ENCODE data around the gene SLC33A1. TPM values are rescaled to one million over a fixed set of nuclear protein-coding genes. Genes with fewer than 3 reads are reported as not detected.
A peak's percentile ranks its signal among the peaks of the same experiment; 100 is the strongest.
"Not testable (repeated sequence)": the region's sequence is repeated elsewhere in the genome, so short reads cannot be mapped to it uniquely, and the experiment has no call there.

Gene SLC33A1
- total RNA-seq: 30.0 TPM
- long read RNA-seq, full-length matches to known transcripts: 22 of 38 reads
- long read RNA-seq, partial matches to known transcripts: 3 of 38 reads
- long read RNA-seq, other reads (novel, unspliced or antisense): 13 of 38 reads

DNA sequence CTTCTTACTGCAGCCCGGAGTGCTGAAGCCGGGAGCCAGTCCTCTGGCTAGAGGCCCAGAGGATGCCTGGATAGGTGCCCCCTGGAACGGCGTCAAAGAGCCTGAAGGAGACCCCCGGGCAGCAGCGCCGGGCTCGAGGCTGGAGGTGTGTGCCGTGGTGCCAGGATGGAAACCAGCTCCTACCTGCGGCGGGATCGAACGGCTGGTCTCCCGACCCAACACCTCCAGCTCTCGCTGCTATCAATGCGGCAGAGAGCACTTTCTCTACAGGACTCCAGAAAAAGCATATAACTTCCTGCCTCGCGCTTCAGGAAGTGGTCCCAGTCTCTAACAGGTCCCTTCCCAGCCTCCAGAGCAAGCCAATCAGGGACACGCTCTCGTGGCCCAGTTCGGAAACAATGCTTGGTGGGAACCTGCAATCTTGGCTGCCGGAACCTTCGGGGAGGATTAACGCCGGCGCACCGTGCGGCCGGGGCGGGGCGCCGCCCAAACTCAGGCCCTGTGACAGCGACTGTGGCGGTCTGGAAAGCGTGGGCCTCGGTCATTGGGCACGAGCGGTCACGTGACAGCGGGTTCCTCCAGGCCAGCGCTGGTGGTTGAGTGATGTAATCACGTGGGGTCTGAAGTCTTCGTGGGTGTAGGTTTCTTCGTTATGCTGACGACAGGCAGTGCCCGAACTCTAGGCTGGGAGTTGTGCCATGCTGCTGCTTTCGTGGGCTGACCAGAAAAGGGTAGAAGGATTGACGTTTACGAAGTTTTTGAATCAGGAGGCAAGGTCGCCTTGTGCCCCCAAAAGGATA lies at the start of gene SLC33A1:
SLC33A1 (minus strand) TSS at position 287 of the 800 bp plus-strand sequence. CDS start 430 bp downstream, outside the sequence.
- DNase-seq (ENCODE audit: low spot score): peak; percentile 100

DNA sequence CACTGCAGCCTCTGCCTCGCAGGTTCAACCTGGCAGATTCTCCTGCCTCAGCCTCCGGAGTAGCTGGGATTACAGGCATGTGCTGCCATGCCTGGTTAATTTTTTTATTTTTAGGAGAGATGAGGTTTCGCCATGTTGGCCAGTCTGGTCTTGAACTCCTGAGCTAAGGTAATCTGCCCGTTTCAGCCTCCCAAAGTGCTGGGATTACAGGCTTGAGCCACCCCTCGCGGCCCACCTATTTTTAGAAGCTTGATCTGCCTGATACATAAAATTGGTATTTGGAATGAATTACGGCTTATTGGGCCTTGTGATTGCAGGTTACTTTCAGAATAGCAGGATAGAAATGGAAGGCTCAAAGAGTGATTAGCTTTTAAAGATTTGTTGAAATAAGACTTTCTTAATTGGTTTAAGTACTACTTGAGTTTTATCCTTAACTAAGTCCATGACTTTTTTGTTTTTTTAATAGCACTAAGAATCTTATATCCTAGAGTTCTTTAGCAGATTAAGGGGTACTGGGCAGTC lies 41.2 kb upstream of the SLC33A1 start:
- DNase-seq (ENCODE audit: low spot score): peak; percentile 73

DNA sequence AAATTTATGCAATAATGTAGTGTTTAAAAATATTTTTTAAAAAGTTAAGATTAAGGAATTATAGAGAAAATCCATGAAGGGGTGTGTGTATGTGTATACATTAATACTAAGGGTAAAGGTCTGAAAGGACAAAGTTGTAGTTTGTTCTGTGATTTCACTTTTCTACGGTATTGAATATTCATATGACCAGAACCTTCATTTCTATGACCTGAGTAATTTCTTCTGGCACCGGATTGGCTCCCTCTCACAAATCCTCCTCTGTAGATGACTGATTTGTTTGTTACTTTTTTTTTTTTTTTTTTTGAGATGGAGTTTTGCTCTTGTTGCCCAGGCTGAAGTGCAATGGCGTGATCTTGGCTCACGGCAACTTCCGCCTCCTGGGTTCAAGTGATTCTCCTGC lies 37.1 kb upstream of the SLC33A1 start:
- DNase-seq (ENCODE audit: low spot score): no peak

DNA sequence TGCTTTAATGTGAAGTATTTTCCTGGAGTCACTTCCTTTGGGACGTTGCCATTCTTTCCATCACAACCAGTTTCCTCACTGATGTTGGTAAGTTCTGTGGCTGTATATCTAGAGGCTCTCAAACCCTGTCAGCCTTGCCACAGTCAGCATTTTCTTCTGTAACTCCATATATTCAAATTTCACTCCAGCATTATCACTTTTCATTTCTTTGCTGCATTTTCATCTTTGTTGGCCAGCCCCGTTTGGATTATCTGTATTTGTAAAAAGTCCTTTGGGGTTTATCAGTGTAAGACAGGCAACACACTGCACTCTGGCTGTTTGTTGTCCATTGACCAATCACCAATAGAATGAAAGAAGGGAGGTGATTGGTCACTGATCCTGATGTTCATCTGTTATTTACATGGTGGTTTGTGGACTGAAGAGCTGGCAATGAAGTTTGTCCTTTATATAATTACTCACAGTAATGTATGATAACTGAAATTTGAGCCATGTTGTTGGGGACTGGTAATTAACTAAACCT lies 36.5 kb upstream of the SLC33A1 start:
- DNase-seq (ENCODE audit: low spot score): no peak

DNA sequence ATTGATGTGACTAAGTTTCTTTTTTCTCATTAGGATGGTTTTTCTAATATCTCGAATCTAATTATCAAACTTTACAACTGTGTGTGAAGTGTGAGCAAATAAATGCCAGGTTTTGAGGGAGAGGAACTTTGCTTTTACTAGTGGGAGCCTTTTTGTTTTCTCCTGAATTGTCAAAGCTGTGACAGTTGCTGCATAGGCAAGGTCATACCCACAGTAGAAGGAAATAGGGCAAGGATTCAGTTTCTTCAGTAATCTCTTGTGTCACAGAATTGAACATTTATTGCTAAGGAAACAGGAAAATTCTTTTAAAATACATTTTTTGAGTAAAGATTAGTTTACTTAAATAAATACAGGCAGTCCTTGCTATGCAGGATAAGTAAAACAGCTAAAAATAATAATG lies 35.7 kb upstream of the SLC33A1 start:
- DNase-seq (ENCODE audit: low spot score): no peak

DNA sequence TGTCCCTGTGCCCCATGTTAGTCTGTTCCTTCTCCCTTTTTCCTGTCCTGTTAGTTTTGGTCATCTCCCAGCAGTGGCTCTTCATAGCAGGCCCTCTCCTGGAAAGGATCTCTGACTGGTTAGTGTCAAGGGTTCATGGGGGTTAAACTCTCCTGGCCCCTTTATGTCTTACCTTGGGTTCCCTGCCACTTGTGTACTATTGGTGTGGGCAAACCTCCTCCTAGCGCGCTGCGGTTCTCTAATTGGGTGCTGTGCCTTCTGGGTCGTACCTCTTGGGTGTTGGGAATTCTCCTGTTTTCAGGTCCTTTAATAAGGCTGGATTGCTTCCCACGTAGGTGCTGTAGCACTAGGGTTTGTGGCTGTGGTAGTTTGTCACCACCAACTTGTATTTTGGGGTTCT lies 35.0 kb upstream of the SLC33A1 start:
- no peak for DNase-seq (ENCODE audit: low spot score)

DNA sequence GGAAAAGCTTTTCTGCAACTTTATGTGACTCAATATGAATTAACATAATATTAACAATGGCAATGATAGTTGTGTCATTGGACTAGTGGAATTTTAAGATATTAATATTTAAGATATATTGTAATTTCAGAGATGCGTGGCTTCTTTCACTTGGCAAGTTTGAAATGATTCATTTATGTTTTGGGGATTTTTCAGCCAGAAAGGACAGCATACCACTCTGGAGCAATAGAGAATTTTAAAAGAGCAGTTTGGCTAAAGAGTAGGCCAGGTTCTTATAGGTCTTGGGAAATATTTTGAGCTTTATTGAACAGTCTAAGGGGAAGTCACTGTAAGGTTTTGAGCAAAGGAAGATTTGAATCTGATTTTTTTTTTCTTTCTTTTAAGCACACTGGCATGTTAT lies 32.7 kb upstream of the SLC33A1 start:
- no peak for DNase-seq (ENCODE audit: low spot score)

DNA sequence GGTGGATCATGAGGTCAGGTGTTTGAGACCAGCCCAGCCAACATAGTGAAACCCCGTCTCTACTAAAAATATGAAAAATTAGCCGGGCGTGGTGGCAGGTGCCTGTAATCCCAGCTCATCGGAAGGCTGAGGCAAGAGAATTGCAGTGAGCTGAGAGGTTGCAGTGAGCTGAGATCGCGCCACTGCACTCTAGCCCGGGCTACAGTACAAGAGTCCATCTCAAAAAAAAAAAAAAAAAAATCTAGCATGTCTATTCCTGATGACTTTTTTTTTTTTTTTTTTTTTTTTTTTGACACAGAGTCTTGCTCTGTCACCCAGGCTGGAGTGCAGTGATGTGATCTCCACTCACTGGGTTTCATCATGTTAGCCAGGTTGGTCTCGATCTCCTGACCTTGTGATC lies 32.1 kb upstream of the SLC33A1 start:
- not testable (repeated sequence) for DNase-seq (ENCODE audit: low spot score)

DNA sequence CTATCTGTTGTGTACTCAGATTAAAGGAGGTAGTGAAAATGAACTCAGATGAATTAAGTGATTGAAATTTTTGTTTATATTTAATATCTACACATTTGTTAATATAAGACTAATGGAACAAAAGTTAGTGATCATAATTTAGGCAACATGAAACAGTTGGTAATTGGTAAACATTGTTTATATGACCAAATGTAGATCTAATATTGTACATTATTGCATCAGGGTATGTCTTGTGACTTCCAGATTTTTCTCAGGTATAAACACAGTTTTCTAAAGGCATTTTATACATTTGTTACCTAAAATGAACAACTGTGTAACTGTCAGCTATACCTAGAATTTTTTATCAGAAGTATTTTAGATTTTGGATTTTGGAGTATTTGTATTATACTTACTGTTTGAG lies 31.1 kb upstream of the SLC33A1 start:
- DNase-seq (ENCODE audit: low spot score): no peak

DNA sequence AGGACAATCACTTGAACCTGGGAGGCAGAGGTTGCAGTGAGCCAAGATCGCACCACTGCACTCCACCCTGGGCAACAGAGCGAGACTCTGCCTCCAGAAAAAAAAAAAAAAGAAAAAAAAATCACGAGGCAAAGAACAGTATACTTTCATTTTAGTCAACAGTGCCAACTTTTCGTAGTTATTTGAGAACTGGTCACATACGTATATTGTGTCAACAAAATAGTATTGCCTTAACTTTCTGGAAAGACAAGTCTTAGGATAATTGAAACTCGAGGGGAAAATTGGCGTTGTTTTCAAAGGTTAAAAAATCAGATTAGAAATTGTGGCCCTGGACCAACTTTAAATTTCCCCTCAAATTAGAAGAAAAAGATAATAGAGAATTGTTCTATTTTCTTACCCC lies 30.1 kb upstream of the SLC33A1 start:
- DNase-seq (ENCODE audit: low spot score): no peak

DNA sequence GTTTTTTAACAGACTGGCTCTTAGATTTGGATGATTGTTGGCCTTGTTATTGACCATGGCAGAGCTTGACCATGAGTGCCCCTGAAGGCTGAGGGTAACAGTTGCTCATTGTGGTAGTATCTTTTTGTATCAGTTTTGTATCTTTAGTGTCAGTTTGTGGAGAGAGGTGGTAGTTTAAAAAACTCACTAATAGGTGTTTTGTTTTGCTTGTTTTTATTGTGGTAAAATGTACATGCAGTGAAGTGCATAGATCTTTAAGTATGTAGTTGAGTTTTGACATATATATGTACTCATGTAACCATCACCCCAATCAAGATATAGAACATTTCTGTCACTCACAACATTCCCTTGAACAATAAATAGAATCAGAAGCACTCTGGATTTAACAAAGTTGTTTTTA lies 26.1 kb upstream of the SLC33A1 start:
- no peak for DNase-seq (ENCODE audit: low spot score)

DNA sequence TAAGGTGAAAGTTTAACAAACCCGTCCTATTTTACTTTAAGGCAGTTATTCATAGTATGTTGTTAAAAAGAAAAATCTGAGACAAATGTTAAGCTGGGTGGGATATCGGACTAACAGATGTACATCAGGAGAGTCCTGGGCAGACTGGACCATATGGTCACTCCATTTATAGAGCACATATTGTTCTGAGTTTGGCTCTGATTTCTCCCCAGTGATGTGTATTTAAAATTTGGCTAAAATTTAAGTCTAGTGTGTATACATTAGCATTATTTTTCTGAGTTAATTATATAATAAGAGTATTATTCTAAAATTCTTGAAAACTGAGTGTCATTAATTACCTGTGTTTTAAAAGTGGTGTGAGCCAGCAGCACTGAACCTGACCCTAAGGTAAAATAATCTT lies 22.3 kb upstream of the SLC33A1 start:
- DNase-seq (ENCODE audit: low spot score): no peak

DNA sequence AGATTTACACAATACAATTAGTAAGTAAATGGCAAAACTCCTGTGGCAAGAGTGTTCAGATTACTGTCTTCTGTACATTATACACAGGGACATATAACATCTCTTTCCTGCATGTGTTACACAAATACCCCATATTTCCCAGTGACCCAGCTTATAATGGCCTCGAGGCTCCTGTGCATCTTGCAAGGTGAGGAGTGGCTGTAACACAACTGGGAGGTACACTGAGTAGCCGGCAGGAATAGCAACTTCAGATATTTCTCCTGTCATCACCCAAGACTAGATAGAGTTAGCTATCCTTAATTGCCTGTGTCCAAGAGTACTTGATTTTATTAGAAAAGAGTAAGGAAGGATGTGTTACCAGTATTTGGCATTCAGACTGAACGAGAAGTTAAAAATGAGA lies 21.8 kb upstream of the SLC33A1 start:
- DNase-seq (ENCODE audit: low spot score): no peak

DNA sequence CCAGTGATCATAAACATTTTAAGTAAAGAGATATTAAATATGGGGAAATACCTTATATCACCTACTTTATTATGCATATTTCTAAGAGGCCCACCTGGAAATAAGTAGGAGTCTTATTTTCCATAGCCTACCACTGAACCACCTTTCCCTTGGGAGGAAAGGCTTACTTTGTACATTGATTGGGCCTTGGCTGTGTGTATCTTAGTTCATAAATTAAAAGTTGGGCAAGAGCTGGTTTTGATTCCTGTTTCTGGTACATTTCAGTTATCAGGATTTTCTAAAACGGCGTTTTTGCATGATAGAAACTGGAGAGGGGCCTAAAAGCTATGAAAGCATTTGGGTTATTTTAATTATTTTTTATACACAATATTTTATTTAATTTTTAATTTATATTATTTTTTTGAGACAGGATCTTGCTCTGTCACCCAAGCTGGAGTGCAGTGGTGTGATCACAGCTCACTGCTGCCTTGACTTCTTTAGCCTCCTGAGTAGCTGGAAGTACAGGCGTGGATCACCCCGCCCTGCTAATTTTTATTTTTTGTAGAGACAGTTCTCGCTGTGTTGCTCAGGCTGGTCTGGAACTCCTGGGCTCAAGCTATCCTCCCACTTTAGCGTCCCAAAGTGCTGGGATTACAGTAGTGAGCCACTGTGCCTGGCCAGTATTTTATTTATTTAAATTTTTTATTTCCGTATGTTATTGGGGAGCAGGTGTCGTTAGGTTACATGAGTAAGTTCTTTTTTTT lies 18.8 kb upstream of the SLC33A1 start:
- no peak for DNase-seq (ENCODE audit: low spot score)

DNA sequence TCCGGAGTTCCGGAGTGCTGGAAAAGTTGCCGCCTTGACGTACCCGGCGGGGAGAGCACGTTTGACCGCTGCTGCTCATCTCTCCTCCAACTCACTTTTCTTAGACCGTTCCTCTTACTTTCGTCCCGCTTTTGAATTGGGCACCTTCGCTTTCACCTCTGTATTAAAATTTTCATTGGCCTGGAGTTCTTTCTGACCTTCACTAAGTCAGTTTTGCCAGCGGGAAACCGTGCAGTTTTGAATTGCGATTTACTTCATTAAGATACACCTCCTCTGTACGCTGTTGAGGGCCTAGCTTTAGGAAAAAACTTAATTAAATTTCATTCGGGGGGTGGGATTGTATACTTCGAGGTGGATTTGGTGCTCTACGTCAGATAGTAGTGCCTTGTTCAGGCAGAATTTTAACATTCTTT lies 17.5 kb upstream of the SLC33A1 start:
- DNase-seq (ENCODE audit: low spot score): no peak

DNA sequence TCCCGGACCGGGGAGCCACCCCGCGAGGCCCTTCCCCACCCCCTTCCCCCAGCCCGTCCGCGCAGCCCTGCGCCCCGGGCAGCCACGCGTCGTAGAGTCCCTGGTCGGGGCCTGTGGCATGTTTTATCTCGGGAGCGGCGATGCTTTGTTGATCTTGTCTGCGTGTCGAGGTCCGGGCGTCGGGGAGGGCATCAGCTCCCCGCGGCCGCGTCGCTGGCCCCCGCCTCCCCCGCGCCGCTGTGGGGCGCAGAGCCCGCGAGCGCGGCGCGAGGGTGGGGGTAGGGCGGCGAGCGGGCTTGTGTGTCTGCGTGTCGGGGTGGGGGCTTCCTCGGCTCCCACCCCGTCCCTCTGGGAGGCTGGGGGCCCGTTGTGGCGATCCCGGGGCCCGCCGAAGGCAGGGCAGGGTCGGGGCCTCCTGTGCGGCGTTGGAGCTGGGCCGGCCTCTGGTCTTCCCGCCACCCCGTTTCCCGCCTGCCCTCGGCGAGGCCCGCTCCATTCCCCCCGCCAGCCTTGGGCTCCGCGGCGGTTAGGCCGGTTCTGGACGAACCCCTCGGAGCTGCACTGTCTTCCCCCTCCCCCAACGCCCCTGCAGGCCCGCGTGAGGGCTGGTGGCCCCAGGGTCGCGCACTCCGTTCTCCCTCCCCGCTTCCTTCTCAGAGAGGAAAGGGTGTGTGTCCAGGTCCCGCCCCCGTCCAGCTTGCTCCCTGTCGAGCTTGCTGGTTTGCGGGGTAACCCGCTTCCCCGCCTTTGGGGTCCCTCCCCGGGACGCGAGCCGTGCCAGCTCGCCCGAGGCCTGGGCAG lies 16.9 kb upstream of the SLC33A1 start:
- no peak for DNase-seq (ENCODE audit: low spot score)

DNA sequence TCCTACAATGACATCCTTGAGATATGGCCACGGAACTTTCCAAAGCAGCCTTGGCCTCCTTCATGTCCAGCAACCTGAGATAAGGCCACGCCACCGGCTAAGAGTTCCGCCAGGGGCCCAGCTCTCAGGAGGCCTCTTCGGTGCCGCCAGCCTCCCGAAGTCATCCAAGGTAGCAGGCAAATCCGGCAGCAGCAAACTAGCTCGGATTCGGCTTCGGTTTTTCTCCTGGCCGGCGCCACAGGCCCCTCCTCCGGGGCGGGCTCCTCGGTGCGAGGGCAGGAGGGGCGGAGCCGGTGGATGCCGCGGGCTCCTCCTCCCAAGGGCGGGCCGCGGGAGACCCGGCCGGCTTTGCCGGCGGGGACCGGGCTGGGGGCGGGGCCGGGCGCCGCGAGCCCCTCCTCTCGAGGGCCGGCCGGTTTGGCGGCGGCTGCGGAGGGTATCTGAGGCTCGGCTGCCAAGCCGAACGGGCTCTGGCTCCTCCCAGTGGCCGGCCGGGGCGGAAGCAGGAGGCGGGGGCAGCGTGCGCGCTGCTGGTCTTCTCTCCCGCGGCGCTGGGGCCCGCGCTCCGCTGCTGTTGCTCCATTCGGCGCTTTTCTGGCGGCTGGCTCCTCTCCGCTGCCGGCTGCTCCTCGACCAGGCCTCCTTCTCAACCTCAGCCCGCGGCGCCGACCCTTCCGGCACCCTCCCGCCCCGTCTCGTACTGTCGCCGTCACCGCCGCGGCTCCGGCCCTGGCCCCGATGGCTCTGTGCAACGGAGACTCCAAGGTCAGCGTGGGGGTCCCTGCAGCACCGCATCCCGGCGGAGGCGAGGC lies 16.1 kb upstream of the SLC33A1 start, which contains the start of gene GMPS:
GMPS (plus strand) TSS at position 518 of the 812 bp plus-strand sequence; CDS start at position 739, 221 bp downstream.
- peak; percentile 98 for DNase-seq (ENCODE audit: low spot score)

DNA sequence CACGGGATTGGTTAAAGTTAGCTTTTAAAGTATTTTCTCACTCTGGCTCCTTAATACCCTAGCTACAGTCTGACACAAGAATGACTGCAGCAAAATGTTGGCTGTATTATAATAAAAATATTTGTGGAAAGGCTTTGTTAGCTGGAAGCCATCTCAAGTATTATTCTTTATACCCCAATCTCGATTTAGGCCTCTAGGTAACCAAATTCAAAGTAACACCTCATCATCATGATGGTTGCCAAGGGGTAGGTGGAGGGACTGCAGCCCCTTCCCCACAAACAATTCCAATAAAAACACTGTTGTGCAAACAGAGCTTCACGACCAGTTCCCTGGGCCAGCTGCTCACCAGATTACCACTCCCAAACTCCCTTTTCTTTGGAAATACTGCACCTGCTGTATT lies 15.5 kb upstream of the SLC33A1 start:
- DNase-seq (ENCODE audit: low spot score): no peak

DNA sequence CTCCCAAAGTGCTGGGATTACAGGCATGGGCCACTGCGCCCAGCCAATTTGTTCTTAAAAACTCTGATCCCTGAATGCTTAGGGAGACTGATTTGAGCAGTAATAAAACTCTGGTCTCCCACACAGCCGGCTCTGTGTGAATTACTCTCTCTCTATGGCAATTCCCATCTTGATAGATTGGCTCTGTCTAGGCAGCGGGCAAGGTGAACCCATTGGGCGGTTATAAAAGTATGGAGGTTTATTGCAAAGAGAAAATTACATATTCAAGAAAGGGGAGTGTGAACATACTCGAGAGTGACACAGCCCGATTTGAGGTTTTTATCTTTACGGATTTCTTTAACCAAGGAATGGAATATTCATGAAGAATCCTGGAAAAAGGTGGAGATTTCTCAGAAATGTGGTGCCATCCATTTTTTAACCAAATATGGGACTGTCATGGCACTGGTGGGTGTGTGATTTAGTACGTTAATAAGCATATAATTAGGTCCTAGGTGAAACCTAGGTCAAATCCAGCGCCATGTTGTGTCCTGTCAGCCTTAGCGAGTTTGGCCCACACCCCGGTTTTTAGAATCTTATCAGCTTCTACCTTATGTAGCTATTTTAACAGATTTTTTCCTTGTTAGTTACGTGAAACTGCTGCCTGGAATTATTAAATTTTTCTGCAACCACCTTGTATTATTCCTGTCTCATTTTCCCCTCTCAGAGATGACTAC lies 9.0 kb upstream of the SLC33A1 start:
- DNase-seq (ENCODE audit: low spot score): no peak
